Middle frontal gyrus (tissue), 1 donor: Measurements from ENCODE around the gene TSC22D1.
"Not testable (repeated sequence)": the region's sequence is repeated elsewhere in the genome, so short reads cannot be mapped to it uniquely, and the experiment has no call there.

Experiments
- DNase-seq: peaks from one replicate; pipeline ENCODE4 v3.0.0-alpha.2; 2015; ENCODE audit warnings: low spot score; ENCODE audit errors: extremely low spot score

TSC22D1 gene

GRCh38 chr13:44507639-44508038 lies 68.5 kb downstream of the TSC22D1 start:
- no peak for DNase-seq

DNA sequence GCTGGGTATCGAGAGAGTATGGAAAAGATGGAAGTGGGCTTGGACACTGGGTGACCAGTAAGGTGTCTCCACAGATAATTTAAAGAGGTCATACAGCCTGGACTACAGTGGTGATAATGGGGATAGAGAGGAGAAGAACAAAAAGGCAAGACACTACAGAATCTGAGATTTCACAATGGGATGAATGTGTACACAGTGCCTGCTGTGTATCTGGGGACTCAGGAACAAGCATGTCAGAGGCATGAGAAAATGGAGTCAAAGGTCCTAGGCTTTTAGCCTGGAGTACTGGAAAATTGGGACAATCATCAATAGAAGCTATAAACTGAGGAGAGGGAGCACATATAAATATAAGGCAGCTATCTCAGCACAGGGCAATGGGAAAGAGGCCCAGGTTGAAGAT lies 69.4 kb downstream of the TSC22D1 start:
- DNase-seq, result no peak

GRCh38 chr13:44506251-44506650 lies 69.9 kb downstream of the TSC22D1 start:
- DNase-seq, result no peak

DNA sequence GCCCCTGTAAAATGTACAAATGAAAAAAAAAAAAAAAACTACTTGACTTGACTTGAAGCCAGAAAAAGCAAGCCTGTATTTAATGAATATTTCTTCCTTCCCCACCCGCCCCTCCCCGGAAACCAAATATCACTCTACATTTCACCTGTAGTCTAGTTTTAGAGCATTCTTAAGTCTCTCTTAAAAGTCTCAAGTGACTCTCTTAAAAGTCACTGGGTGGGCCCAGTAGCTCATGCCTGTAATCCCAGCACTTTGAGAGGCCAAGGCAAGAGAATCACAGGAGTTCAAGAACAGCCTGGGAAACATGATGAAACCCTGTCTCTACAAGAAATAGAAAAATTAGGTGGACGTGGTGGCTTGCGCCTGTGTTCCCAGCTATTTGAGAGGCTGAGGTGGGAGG lies 72.0 kb downstream of the TSC22D1 start:
- no peak for DNase-seq

- DNase-seq, result no peak
These were observed 77.2 kb downstream of the TSC22D1 start for GRCh38 chr13:44498969-44499368.

DNA sequence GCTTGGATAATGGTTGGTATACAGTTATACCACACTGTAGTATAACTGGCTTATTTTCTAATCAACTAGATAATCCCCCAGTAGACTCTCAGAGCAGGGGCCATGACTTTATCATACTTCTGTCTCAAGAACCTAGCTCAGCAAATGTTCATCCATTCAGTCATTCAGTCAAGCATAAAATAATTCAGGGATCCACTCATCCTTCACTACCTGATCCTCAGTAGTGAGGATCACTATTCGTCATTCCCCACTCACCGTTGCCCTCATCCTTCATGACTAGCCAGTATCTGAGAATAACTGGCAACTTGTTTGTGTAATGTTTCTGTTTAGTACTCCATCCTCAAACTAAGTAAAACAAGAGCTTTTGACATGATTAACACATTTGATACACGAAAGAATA lies 77.6 kb downstream of the TSC22D1 start:
- DNase-seq, result no peak

- DNase-seq, result no peak
These were observed 78.3 kb downstream of the TSC22D1 start for GRCh38 chr13:44497801-44498200.

GRCh38 chr13:44493213-44493812 lies 82.8 kb downstream of the TSC22D1 start:
- DNase-seq, result no peak

DNA sequence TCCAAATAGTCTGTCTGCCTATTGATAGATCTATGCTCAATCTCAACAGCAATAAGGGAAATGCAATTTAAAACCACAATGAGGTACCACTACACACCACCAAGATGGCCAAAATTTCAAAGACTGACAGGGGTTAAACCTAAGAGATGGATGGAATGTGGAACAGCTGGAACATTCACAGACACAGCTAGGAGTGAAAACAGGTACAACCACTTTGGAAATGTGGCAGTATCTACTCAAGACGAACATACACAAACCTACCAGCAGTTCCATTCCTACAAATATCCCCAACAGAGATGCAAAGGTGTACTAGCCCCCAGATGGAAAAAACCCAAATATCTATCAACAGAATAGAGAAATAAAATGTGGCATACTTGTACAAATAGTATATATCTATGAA lies 86.4 kb downstream of the TSC22D1 start:
- no peak for DNase-seq

DNA sequence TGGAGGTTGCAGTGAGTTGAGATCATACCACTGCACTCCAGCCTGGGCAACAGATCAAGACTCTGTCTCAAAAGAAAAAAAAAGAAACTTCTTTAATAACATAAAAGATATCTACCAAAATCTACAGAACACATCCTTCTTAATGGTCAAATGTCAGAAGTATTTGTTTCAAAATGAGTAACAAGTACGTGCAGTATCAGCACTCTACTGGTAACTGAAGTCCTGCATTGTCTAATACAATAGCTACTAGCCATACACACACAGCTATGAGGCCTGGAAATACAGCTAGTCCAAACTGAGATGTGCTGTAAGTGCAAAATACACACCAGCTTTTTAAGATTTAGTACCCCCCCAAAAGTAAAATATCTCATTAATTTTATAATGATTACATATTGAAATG lies 88.1 kb downstream of the TSC22D1 start:
- no peak for DNase-seq

GRCh38 chr13:44484562-44485138 lies 91.5 kb downstream of the TSC22D1 start:
- DNase-seq, result no peak

- DNase-seq, result no peak
These were observed 101.8 kb downstream of the TSC22D1 start for GRCh38 chr13:44474122-44474910.

- no peak for DNase-seq
These were observed 104.4 kb downstream of the TSC22D1 start for GRCh38 chr13:44471686-44472085.

DNA sequence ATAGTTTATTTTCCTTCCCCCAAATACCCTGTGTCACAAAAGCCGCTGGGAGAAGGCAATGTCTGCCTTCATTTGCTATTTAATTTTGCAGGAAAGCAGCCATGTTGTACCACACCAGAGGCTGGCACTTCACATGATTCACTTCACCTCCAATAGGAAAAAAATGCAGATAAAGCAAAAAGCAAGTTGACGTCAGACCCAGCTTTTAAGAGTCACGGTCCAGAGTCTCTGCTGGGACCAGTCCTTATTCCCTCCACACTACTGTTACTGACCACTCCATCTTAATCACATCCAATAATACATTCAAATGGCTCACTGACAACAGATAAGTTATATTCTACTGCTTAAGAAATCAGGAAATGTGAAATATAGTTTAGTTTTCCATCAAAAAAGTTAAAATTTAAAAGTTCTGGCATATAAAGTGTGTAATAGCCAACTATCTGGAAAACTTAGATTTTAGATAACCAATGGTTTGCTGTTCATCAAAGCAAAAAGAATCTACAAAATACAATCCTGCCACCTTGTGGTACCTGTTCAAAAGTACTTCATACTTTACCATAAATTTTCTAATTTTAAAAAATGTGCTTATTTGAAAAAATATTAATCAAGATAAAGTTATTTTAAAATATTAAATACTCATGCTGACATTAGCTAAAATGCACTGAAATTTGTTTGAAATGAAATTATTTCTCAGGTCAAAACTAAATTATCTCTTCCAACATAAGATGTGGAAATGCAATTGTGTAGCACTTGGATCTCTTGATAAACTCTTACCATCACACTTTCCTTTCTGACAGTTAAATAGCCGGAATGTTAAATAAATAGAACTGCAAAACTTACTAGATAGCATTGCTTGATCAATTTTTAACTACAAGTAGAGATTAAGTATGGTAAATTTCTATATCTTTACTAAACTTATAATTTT lies 105.2 kb downstream of the TSC22D1 start:
- no peak for DNase-seq

GRCh38 chr13:44468874-44469273 lies 107.3 kb downstream of the TSC22D1 start:
- DNase-seq, result no peak

- DNase-seq, result no peak
These were observed 110.8 kb downstream of the TSC22D1 start for GRCh38 chr13:44465318-44465717.

DNA sequence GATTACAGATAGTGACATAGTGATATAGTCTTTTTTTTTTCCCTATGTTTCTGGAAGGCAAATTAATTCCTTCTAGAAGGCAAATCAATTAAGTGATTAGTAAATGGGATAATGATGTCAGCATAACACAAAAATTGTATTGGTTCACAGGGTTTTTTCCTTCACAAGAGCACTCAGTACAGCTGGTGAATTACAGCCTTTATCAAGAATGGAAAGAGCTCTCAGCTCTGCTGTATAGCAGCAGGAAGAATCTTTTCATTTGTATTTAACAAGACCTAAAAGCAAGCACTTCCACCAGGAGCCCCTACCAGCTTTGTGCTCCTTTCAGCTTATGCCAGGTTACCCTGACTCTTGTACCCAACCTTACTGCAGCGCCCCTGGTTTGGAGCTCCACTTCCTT lies 111.7 kb downstream of the TSC22D1 start:
- no peak for DNase-seq

DNA sequence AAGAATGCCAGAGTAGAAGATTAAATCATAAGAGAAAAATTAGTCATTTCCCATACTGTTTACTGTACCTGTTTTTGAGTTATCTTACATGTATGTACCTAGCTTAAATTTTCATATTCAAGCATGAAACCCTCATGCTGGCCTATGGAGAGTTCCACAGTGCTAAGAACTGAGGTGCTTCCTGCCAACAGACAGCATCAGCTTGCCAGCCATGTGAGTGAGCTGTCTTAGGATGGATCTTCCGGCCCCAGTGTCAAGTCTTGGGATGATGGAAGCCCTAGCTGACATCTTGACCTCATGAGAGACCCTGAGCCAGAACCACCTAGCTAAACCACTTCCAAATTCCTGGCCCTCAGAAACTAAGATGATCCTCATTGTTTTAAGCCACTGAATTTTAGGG lies 112.4 kb downstream of the TSC22D1 start:
- DNase-seq, result no peak

GRCh38 chr13:44459674-44460073 lies 116.5 kb downstream of the TSC22D1 start:
- DNase-seq, result no peak

- DNase-seq, result no peak
These were observed 117.7 kb downstream of the TSC22D1 start for GRCh38 chr13:44458313-44458975.

- not testable (repeated sequence) for DNase-seq
These were observed 119.9 kb downstream of the TSC22D1 start for GRCh38 chr13:44456212-44456611.
